Lower leg skin (tissue), 3 donors: ENCODE measurements around the gene MBNL2.

Experiments used
- POLR2A ChIP-seq, 2 donors: fragments of 450-650 bp; IDR thresholded peaks; one replicate each; pipeline ENCODE4 v1.6.1; 2016 to 2017; ENCODE audit warnings: antibody characterized with exemption in 2 of 2, mild to moderate bottlenecking in 1 of 2, moderate library complexity in 1 of 2
- TF ChIP-seq, protein P1 (sequence below), 3 donors: fragments of 450-650 bp; IDR thresholded peaks; one replicate each; pipeline ENCODE4 v1.5.1; 2016; ENCODE audit warnings: antibody characterized with exemption in 3 of 3, mild to moderate bottlenecking in 3 of 3, moderate library complexity in 2 of 3

DNA sequence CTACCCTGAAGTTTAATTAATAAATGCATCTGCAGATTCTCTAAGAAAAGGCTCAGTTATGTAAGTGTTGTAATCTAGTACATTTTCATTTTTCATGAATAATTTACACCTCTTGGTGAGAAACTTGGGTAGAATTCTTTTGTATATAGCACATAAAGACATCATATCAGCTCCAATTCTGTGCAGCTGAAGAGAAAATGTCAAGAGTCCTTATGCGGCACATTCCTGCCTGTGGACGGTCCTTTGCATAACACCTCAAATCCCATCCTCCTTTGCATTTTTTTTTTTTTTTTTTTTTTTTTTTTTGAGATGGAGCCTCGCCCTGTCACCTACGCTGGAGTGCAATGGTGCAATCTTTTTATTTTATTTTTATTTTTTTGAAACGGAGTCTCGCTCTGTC is 151.7 kb downstream of the MBNL2 start:
- TF ChIP-seq, protein P1, sequence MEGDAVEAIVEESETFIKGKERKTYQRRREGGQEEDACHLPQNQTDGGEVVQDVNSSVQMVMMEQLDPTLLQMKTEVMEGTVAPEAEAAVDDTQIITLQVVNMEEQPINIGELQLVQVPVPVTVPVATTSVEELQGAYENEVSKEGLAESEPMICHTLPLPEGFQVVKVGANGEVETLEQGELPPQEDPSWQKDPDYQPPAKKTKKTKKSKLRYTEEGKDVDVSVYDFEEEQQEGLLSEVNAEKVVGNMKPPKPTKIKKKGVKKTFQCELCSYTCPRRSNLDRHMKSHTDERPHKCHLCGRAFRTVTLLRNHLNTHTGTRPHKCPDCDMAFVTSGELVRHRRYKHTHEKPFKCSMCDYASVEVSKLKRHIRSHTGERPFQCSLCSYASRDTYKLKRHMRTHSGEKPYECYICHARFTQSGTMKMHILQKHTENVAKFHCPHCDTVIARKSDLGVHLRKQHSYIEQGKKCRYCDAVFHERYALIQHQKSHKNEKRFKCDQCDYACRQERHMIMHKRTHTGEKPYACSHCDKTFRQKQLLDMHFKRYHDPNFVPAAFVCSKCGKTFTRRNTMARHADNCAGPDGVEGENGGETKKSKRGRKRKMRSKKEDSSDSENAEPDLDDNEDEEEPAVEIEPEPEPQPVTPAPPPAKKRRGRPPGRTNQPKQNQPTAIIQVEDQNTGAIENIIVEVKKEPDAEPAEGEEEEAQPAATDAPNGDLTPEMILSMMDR (IDR thresholded peaks at IDR 0.05), result no peak
- no peak for TF ChIP-seq POLR2A (IDR thresholded peaks at IDR 0.05)
